IMR-90 (cell line): ENCODE results near the gene FAIM2. TPM values are rescaled to one million over a fixed set of nuclear protein-coding genes. Genes with fewer than 3 reads are reported as not detected.

ENCODE experiments used
- ATAC-seq: fragments of 200-7000 bp; cut with Tn5 transposase; 2 replicates; pipeline ENCODE4 v1.9.1; 2020; ENCODE audit warnings: low read depth, mild to moderate bottlenecking, moderate library complexity
- BruUV-seq: library from RNA; stranded (reverse); fragments of 400-500 nt; replicated peaks from 2 replicates; lab custom pipeline; 2021; lab: Mats Ljungman, UMichigan
- CTCF ChIA-PET: fragments of 300-600 bp; formaldehyde crosslinking; extraction: SDS; loops from one replicate; lab custom pipeline; 2021; ENCODE audit warnings: antibody characterized with exemption; lab: Yijun Ruan, JAX
- POLR2A ChIA-PET: fragments of 300-600 bp; sonication (Branson Sonifier 250); formaldehyde crosslinking; loops from one replicate; lab custom pipeline; 2022; ENCODE audit warnings: antibody characterized with exemption; ENCODE audit not compliant: unreplicated experiment; lab: Charles Lee
- DNase-seq: peaks from one replicate; pipeline ENCODE4 v3.0.0; 2013
- H2AFZ ChIP-seq: replicated peaks from 2 replicates; pipeline ENCODE3; 2013; ENCODE audit warnings: low read length, mild to moderate bottlenecking; ENCODE audit not compliant: poor library complexity
- H2AK5ac ChIP-seq: 2 replicates; pipeline ENCODE4 v1.6.1; 2013; ENCODE audit warnings: low read depth, low read length, inconsistent platforms
- H2AK9ac ChIP-seq: replicated peaks from 2 replicates; pipeline ENCODE3; 2013; ENCODE audit warnings: mild to moderate bottlenecking, low read depth, low read length, moderate library complexity; ENCODE audit not compliant: poor library complexity
- H2BK120ac ChIP-seq: 2 replicates; pipeline ENCODE4 v1.6.1; 2013; ENCODE audit warnings: low read depth, low read length, inconsistent platforms
- H2BK15ac ChIP-seq: 3 replicates; pipeline ENCODE4 v1.6.1; 2013; ENCODE audit warnings: low read depth, low read length, inconsistent platforms
- H2BK20ac ChIP-seq: 2 replicates; pipeline ENCODE4 v1.6.1; 2013; ENCODE audit warnings: low read depth, mild to moderate bottlenecking, inconsistent platforms, low read length, moderate library complexity
- H2BK5ac ChIP-seq: 2 replicates; pipeline ENCODE4 v1.6.1; 2013; ENCODE audit warnings: mild to moderate bottlenecking, low read depth, low read length, inconsistent platforms; ENCODE audit not compliant: poor library complexity, severe bottlenecking
- H3K14ac ChIP-seq: replicated peaks from 2 replicates; pipeline ENCODE4 v1.6.1; 2013; ENCODE audit warnings: low read depth, low read length, inconsistent platforms
- H3K18ac ChIP-seq: 2 replicates; pipeline ENCODE4 v1.6.1; 2013; ENCODE audit warnings: low read depth, low read length, control low read depth
- H3K23ac ChIP-seq: 2 replicates; pipeline ENCODE4 v1.6.1; 2013; ENCODE audit warnings: low read depth, low read length, inconsistent platforms
- H3K27ac ChIP-seq: 2 replicates; pipeline ENCODE4 v1.5.1; 2013; ENCODE audit warnings: mild to moderate bottlenecking, control low read depth, low read length; ENCODE audit not compliant: insufficient read depth
- H3K27me3 ChIP-seq: 2 replicates; pipeline ENCODE4 v1.6.1; 2013; ENCODE audit warnings: low read length; ENCODE audit not compliant: control insufficient read depth, insufficient read depth
- H3K36me3 ChIP-seq: 2 replicates; pipeline ENCODE4 v1.6.1; 2013; ENCODE audit warnings: low read length, mixed read lengths; ENCODE audit not compliant: control insufficient read depth, insufficient read depth
- H3K4ac ChIP-seq: 2 replicates; pipeline ENCODE4 v1.6.1; 2013; ENCODE audit warnings: low read depth, low read length, inconsistent platforms
- H3K4me1 ChIP-seq: 2 replicates; pipeline ENCODE4 v1.6.1; 2013; ENCODE audit warnings: low read length, mixed read lengths; ENCODE audit not compliant: control insufficient read depth, insufficient read depth
- H3K4me2 ChIP-seq: 2 replicates; pipeline ENCODE4 v1.6.1; 2013; ENCODE audit warnings: low read depth, mild to moderate bottlenecking, control low read depth, low read length, moderate library complexity
- H3K4me3 ChIP-seq: 2 replicates; pipeline ENCODE4 v1.5.1; 2013; ENCODE audit warnings: low read depth, mild to moderate bottlenecking, control low read depth, low read length, moderate library complexity; ENCODE audit not compliant: insufficient read depth
- H3K56ac ChIP-seq: 2 replicates; pipeline ENCODE4 v1.6.1; 2013; ENCODE audit warnings: low read length, inconsistent platforms; ENCODE audit not compliant: insufficient read depth; ENCODE audit errors: extremely low read depth
- H3K79me1 ChIP-seq, 2 experiments: 2 replicates each; pipeline ENCODE4 v1.6.1; 2013; ENCODE audit warnings: low read length in 2 of 2, inconsistent platforms in 1 of 2, low read depth in 1 of 2
- H3K9ac ChIP-seq: 2 replicates; pipeline ENCODE4 v1.6.1; 2013; ENCODE audit warnings: low read depth, low read length, control low read depth
- H3K9me1 ChIP-seq: 2 replicates; pipeline ENCODE4 v1.6.1; 2013; ENCODE audit warnings: low read length, inconsistent platforms; ENCODE audit not compliant: insufficient read depth
- H3K9me3 ChIP-seq: 2 replicates; pipeline ENCODE4 v1.6.1; 2013; ENCODE audit warnings: low read length; ENCODE audit not compliant: control insufficient read depth, insufficient read depth
- H4K20me1 ChIP-seq: 2 replicates; pipeline ENCODE4 v1.6.1; 2013; ENCODE audit warnings: low read length, inconsistent platforms; ENCODE audit not compliant: insufficient read depth
- H4K5ac ChIP-seq: 2 replicates; pipeline ENCODE4 v1.6.1; 2013; ENCODE audit warnings: mild to moderate bottlenecking, low read depth, low read length, control low read depth
- H4K8ac ChIP-seq, 2 experiments: 2 replicates each; pipeline ENCODE4 v1.6.1; 2013; ENCODE audit warnings: low read depth in 2 of 2, low read length in 2 of 2, control low read depth in 1 of 2, inconsistent platforms in 1 of 2
- H4K91ac ChIP-seq: 2 replicates; pipeline ENCODE4 v1.6.1; 2013; ENCODE audit warnings: low read depth, low read length, inconsistent platforms; ENCODE audit not compliant: insufficient read depth
- CEBPB ChIP-seq: IDR thresholded peaks from 2 replicates; pipeline ENCODE4 v1.6.1; 2012; ENCODE audit warnings: low read depth, low read length, improper control_type of control experiment
- CHD1 ChIP-seq: IDR thresholded peaks from 2 replicates; pipeline ENCODE4 v1.6.1; 2012; ENCODE audit warnings: low read depth, low read length, improper control_type of control experiment
- CTCF ChIP-seq: conservative IDR thresholded peaks from 2 replicates; pipeline ENCODE4 v1.5.1; 2012; ENCODE audit warnings: mild to moderate bottlenecking, low read depth, low read length, improper control_type of control experiment
- MAZ ChIP-seq: IDR thresholded peaks from 2 replicates; pipeline ENCODE4 v1.6.1; 2012; ENCODE audit warnings: low read depth, mild to moderate bottlenecking, low read length, improper control_type of control experiment, moderate library complexity, borderline replicate concordance
- MXI1 ChIP-seq: IDR thresholded peaks from 2 replicates; pipeline ENCODE4 v1.6.1; 2012; ENCODE audit warnings: low read depth, mild to moderate bottlenecking, low read length, moderate library complexity, borderline replicate concordance
- NFE2L2 ChIP-seq: fragments of 150-350 bp; IDR thresholded peaks from 2 replicates; pipeline ENCODE4 v1.6.1; 2016; ENCODE audit warnings: low read depth, mild to moderate bottlenecking, low read length
- POLR2A ChIP-seq: IDR thresholded peaks from 2 replicates; pipeline ENCODE4 v1.6.1; 2012; ENCODE audit warnings: mild to moderate bottlenecking, low read depth, low read length
- RAD21 ChIP-seq: IDR thresholded peaks from 2 replicates; pipeline ENCODE4 v1.6.1; 2012; ENCODE audit warnings: low read length, improper control_type of control experiment
- RFX5 ChIP-seq: IDR thresholded peaks from 2 replicates; pipeline ENCODE4 v1.8.0; 2012; ENCODE audit warnings: low read depth, mild to moderate bottlenecking, low read length, moderate library complexity
- SMC3 ChIP-seq: fragments of 150-350 bp; IDR thresholded peaks from 2 replicates; pipeline ENCODE4 v1.6.1; 2016; ENCODE audit warnings: low read depth, mild to moderate bottlenecking, antibody characterized with exemption, low read length, moderate library complexity
- USF2 ChIP-seq: fragments of 150-350 bp; IDR thresholded peaks from 2 replicates; pipeline ENCODE4 v1.6.1; 2017; ENCODE audit warnings: mild to moderate bottlenecking, antibody characterized with exemption, low read length, low read depth
- WGBS, 2 experiments: methylation state at CpG; one replicate each; pipeline versions ENCODE4 v1.1.5 to v1.1.7; 2013; ENCODE audit warnings: missing lambda C conversion rate in 2 of 2; ENCODE audit not compliant: insufficient read length in 1 of 2; ENCODE audit errors: extremely low coverage in 2 of 2; 5-methylcytosine and 5-hydroxymethylcytosine counted together
- dilution Hi-C: fragments of 300-500 bp; cut with HindIII; formaldehyde crosslinking; loops from one replicate; pipeline ENCODE4 v1.14.3; 2018; ENCODE audit warnings: low sequenced_read_pairs; ENCODE audit not compliant: unreplicated experiment
- in situ Hi-C: fragments of 300-500 bp; cut with MboI; formaldehyde crosslinking; loops from 3 replicates; pipeline ENCODE4 v1.14.3; 2019; ENCODE audit warnings: low sequenced_read_pairs, inconsistent platforms, mixed read lengths
- intact Hi-C: fragments of 100-400 bp; cut with micrococcal nuclease; formaldehyde crosslinking; loops from 2 replicates; pipeline ENCODE4 v1.10.0; 2022
- polyA plus RNA-seq, 3 experiments: library from polyadenylated mRNA; depleted of rRNA; stranded (reverse); fragments of >200 nt; gene quantifications; 2 replicates each; pipeline ENCODE4 v1.2.3, GENCODE V29; 2012; ENCODE audit warnings: low replicate concordance in 1 of 3
- total RNA-seq: library from RNA; depleted of rRNA; stranded (reverse); fragments of >200 nt; gene quantifications from 2 replicates; pipeline ENCODE4 v1.2.3, GENCODE V29; 2012

Gene FAIM2
- total and polyA plus RNA-seq, 2 of the 4 experiments (the other 2 are of a cell fraction), result 0.72 to 5.3 TPM

DNA sequence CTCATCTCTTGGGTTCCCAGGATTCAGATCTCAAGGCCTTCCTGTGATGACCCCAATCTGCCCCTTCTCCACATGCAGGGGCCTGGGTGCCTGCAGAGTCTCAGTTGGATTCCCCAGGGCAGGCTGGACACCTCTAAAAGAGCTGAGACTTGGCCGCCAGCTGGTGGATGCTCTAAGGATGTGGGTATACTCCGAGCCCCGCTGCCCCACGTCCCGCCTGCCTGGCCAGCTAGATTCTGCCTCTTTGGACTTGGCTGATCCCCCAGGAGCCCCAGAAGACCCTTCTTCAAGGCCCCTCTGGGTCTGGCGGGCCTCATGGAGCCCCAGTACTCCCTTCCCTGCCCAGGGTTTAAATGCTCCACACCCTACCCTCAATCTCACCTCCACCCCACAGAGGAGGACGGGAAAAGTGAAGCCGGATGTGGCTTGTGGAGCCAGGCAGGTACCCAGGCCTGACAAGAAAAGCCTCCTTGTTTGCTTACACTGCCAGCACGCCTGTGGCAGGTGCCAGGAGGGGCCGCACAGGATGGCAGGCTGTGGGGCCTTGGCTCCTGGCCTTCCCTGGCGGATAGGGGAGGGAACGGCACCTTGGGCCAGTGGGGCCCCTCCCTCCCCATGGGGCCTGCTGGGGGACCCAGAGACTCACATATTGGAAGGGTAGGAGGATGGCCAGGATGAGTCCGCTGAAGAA lies 15.1 kb downstream of the FAIM2 start:
- ATAC-seq (no peak), DNase-seq (no peak)
- Histone ChIP-seq H3K36me3 (no peaks in the 10 kb centered on the region), H2AFZ (peak overlapping the region; percentile 14), H3K9me3 (no peaks in the 10 kb centered on the region), H4K5ac (no peak overlapping the region), H3K9ac (no peak overlapping the region), H3K4ac (no peak overlapping the region), H3K18ac (no peak overlapping the region), H2BK5ac (no peak overlapping the region), H4K8ac (no peak overlapping the region), H2BK120ac (no peak overlapping the region), H3K27me3 (peaks cover 64% of the 10 kb centered on the region), H3K23ac (no peak overlapping the region), H2AK5ac (no peak overlapping the region), H4K91ac (no peak overlapping the region), H2BK15ac (no peak overlapping the region), H3K9me1 (no peaks in the 10 kb centered on the region), H3K14ac (no peak overlapping the region), H4K20me1 (no peaks in the 10 kb centered on the region; the same call in 1 of the 2 replicates), H3K27ac (no peak overlapping the region), H3K4me2 (no peak overlapping the region), H3K4me3 (no peak overlapping the region), H3K56ac (no peak overlapping the region), H3K79me1 (no peaks in the 10 kb centered on the region), H2AK9ac (no peak overlapping the region), H3K4me1 (no peaks in the 10 kb centered on the region), H2BK20ac (no peak overlapping the region)
- CTCF ChIA-PET, result no interaction called here
- in situ Hi-C loops (no loop called here), dilution Hi-C loops (no loop called here), intact Hi-C loops (no loop called here)
- WGBS, 2 experiments, result 82% methylated on average over 4 of the region's 13 CpGs; no CpG with 5 or more reads in 1 of the 2 experiments
- no peak for TF ChIP-seq MXI1
- no peak for TF ChIP-seq NFE2L2
- no peak for TF ChIP-seq CTCF
- no peak for TF ChIP-seq USF2
- TF ChIP-seq RFX5, result no peak
- no peak for TF ChIP-seq SMC3
- no peak for TF ChIP-seq CEBPB
- TF ChIP-seq MAZ, result no peak
- TF ChIP-seq CHD1, result no peak
- TF ChIP-seq RAD21, result no peak
- no peak for TF ChIP-seq POLR2A
- BruUV-seq, result no TSS peak
- POLR2A ChIA-PET, result no interaction called here
